Endothelial cell of umbilical vein (primary cell): ENCODE measurements around the gene ACER3. TPM values are rescaled to one million over a fixed set of nuclear protein-coding genes. Genes with fewer than 3 reads are reported as not detected.

Experiments used
- BruUV-seq: library from RNA; stranded (reverse); fragments of 400-500 nt; replicated peaks from 2 replicates; lab custom pipeline; 2021; lab: Mats Ljungman, UMichigan
- CTCF ChIA-PET: fragments of 300-600, 350-600 bp; sonication (Branson Sonifier 250); formaldehyde crosslinking; loops from one replicate; lab custom pipeline; 2021; ENCODE audit warnings: antibody characterized with exemption, inconsistent platforms; lab: Charles Lee
- POLR2A ChIA-PET: fragments of 300-600, 350-600 bp; sonication (Branson Sonifier 250); formaldehyde crosslinking; loops from one replicate; lab custom pipeline; 2021; ENCODE audit warnings: antibody characterized with exemption, inconsistent platforms; lab: Charles Lee
- DNase-seq: peaks from one replicate; pipeline ENCODE4 v3.0.0-alpha.2; 2011; ENCODE audit warnings: low read depth, low spot score
- FAIRE-seq: peaks from 2 replicates; lab custom pipeline; 2011; peaks lifted over from hg19 to GRCh38; lab: Jason Lieb, UNC
- H2AFZ ChIP-seq: 2 replicates; pipeline ENCODE4 v1.6.0; 2012; ENCODE audit warnings: low read depth, low read length, control low read depth, inconsistent platforms
- H3K27ac ChIP-seq: 2 replicates; pipeline ENCODE4 v1.5.1; 2011; ENCODE audit warnings: low read depth, mild to moderate bottlenecking, control low read depth, low read length, moderate library complexity; ENCODE audit not compliant: insufficient read depth
- H3K27me3 ChIP-seq, 2 experiments: 2 replicates each; pipeline versions ENCODE4 v1.6.0 to v1.6.1; 2011; ENCODE audit warnings: low read length in 2 of 2, mixed read lengths in 1 of 2; ENCODE audit not compliant: control insufficient read depth in 2 of 2, insufficient read depth in 2 of 2
- H3K36me3 ChIP-seq, 2 experiments: 2 replicates in 1 of 2; 3 replicates in 1 of 2; pipeline ENCODE4 v1.5.1; 2011; ENCODE audit warnings: low read length in 2 of 2, mild to moderate bottlenecking in 1 of 2, moderate library complexity in 1 of 2; ENCODE audit not compliant: control insufficient read depth in 2 of 2, insufficient read depth in 2 of 2; ENCODE audit errors: extremely low read depth in 1 of 2
- H3K4me1 ChIP-seq: 3 replicates; pipeline ENCODE4 v1.5.1; 2011; ENCODE audit warnings: mild to moderate bottlenecking, low read length; ENCODE audit not compliant: control insufficient read depth, insufficient read depth; ENCODE audit errors: extremely low read depth
- H3K4me2 ChIP-seq: 2 replicates; pipeline ENCODE4 v1.6.1; 2011; ENCODE audit warnings: low read length, control low read depth, mixed read lengths; ENCODE audit not compliant: insufficient read depth
- H3K4me3 ChIP-seq, 3 experiments: fragments of 200-600 bp in 1 of 3; sonication (generic), shearing (Covaris generic) in 1 of 3; replicated peaks in 1 of 3; 2 replicates each; pipeline ENCODE4 v1.5.1; 2011 to 2016; ENCODE audit warnings: control low read depth in 3 of 3, low read length in 3 of 3, mild to moderate bottlenecking in 2 of 3, inconsistent platforms in 1 of 3, low read depth in 1 of 3, moderate library complexity in 1 of 3; ENCODE audit not compliant: insufficient read depth in 1 of 3
- H3K79me2 ChIP-seq: 2 replicates; pipeline ENCODE4 v1.6.0; 2012; ENCODE audit warnings: low read length, inconsistent platforms; ENCODE audit not compliant: control insufficient read depth, insufficient read depth
- H3K9ac ChIP-seq: replicated peaks from 2 replicates; pipeline ENCODE3; 2011; ENCODE audit warnings: low read length, control low read depth; ENCODE audit not compliant: insufficient read depth; ENCODE audit errors: extremely low read depth
- H3K9me1 ChIP-seq: replicated peaks from 3 replicates; pipeline ENCODE4 v1.6.0; 2011; ENCODE audit warnings: mild to moderate bottlenecking, low read length; ENCODE audit not compliant: control insufficient read depth, insufficient read depth; ENCODE audit errors: extremely low read depth
- H3K9me3 ChIP-seq: replicated peaks from 2 replicates; pipeline ENCODE4 v1.5.1; 2012; ENCODE audit warnings: low read length, inconsistent platforms; ENCODE audit not compliant: control insufficient read depth, insufficient read depth
- H4K20me1 ChIP-seq: replicated peaks from 2 replicates; pipeline ENCODE3; 2011; ENCODE audit warnings: mild to moderate bottlenecking, low read length; ENCODE audit not compliant: control insufficient read depth, insufficient read depth; ENCODE audit errors: extremely low read depth
- CTCF ChIP-seq, 2 donors: IDR thresholded peaks; 1 replicate in 1 of 2; 2 replicates in 1 of 2; pipeline ENCODE4 v1.5.1; 2011; ENCODE audit warnings: low read length in 2 of 2, mild to moderate bottlenecking in 2 of 2, moderate library complexity in 2 of 2, control low read depth in 1 of 2, inconsistent platforms in 1 of 2, low read depth in 1 of 2; ENCODE audit not compliant: insufficient read depth in 1 of 2; ENCODE audit errors: extremely low read depth in 1 of 2
- EZH2 ChIP-seq: IDR thresholded peaks from 2 replicates; pipeline ENCODE4 v1.6.1; 2012; ENCODE audit warnings: borderline replicate concordance, low read depth, mild to moderate bottlenecking, moderate library complexity, low read length, inconsistent platforms; ENCODE audit not compliant: severe bottlenecking
- FOS ChIP-seq: IDR thresholded peaks from 2 replicates; pipeline ENCODE4 v1.6.1; 2011; ENCODE audit warnings: mild to moderate bottlenecking, low read length, moderate library complexity, borderline replicate concordance; ENCODE audit not compliant: insufficient read depth
- GATA2 ChIP-seq: IDR thresholded peaks from 2 replicates; pipeline ENCODE4 v1.7.0; 2011; ENCODE audit warnings: low read depth, mild to moderate bottlenecking, moderate library complexity, mixed read lengths, low read length; ENCODE audit not compliant: insufficient read length, insufficient read depth
- JUN ChIP-seq: IDR thresholded peaks from 2 replicates; pipeline ENCODE4 v1.6.1; 2011; ENCODE audit warnings: borderline replicate concordance, low read depth; ENCODE audit not compliant: insufficient read length, insufficient read depth
- MYC ChIP-seq: IDR thresholded peaks from one replicate; pipeline ENCODE4 v1.6.1; 2011; ENCODE audit warnings: mild to moderate bottlenecking, low read depth, low read length
- POLR2A ChIP-seq: IDR thresholded peaks from 2 replicates; pipeline ENCODE4 v1.6.1; 2012; ENCODE audit warnings: low read depth, mild to moderate bottlenecking, control low read depth, low read length
- POLR2AphosphoS5 ChIP-seq: IDR thresholded peaks from 2 replicates; pipeline ENCODE4 v1.6.1; 2012; ENCODE audit warnings: low read depth, mild to moderate bottlenecking, control low read depth, low read length, moderate library complexity; ENCODE audit not compliant: insufficient read depth
- dilution Hi-C: fragments of 300-500 bp; cut with MboI; formaldehyde crosslinking; loops from one replicate; pipeline ENCODE4 v1.15.0; 2019; ENCODE audit warnings: low sequenced_read_pairs; ENCODE audit not compliant: extremely low pct_ligation_motif_present
- intact Hi-C: fragments of 100-400 bp; cut with micrococcal nuclease; formaldehyde crosslinking; loops from one replicate; pipeline ENCODE4 v1.10.0; 2022
- polyA plus RNA-seq, 4 experiments: library from polyadenylated mRNA; depleted of rRNA in 3 of 4; stranded (reverse) in 3 of 4; unstranded in 1 of 4; fragments of >200 nt; gene quantifications; 2 replicates each; pipeline versions ENCODE4 v1.2.1 to v1.2.3, GENCODE V29; 2011 to 2012; ENCODE audit warnings: missing spikeins in 1 of 4
- total RNA-seq: library from RNA; stranded (reverse); gene quantifications from 2 replicates; pipeline ENCODE4 v1.2.3, GENCODE V29; 2021
- TF ChIP-seq, protein P1 (sequence below): IDR thresholded peaks from 2 replicates; pipeline ENCODE4 v1.6.1; 2011; ENCODE audit not compliant: insufficient read depth, insufficient read length

Gene ACER3
- total and polyA plus RNA-seq, 2 donors (not counting 3 experiments of a cell fraction or from before 2014, with no cell fraction given): 9.9 to 31.6 TPM

GRCh38 chr11:77063407-77063806 is 202.7 kb downstream of the ACER3 start:
- no TSS peak for BruUV-seq
- no peak for DNase-seq
- Histone ChIP-seq H2AFZ (no peak overlapping the region), H3K27ac (no peak overlapping the region), H3K36me3 (no peaks in the 10 kb centered on the region), H4K20me1 (no peaks in the 10 kb centered on the region), H3K79me2 (no peaks in the 10 kb centered on the region), H3K27me3 (peaks cover 4 to 9% of the 10 kb centered on the region in 2 experiments), H3K4me3 (no peak overlapping the region), H3K4me2 (no peak overlapping the region), H3K9me1 (no peaks in the 10 kb centered on the region), H3K9ac (no peak overlapping the region), H3K9me3 (no peaks in the 10 kb centered on the region), H3K4me1 (peaks cover 11% of the 10 kb centered on the region)
- CTCF ChIA-PET: interaction anchor here (0.7 to 6.4 kb wide), 9 partner anchors 10 to 51 kb away, joined by 3 to 148 read pairs (median 14); no protein-coding TSS in a partner anchor
- dilution Hi-C loops: no loop called here
- POLR2A ChIA-PET: no interaction called here
- TF ChIP-seq GATA2: no peak
- TF ChIP-seq MYC: no peak
- no peak for TF ChIP-seq JUN
- TF ChIP-seq, protein P1, sequence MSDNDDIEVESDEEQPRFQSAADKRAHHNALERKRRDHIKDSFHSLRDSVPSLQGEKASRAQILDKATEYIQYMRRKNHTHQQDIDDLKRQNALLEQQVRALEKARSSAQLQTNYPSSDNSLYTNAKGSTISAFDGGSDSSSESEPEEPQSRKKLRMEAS: no peak
- no peak for TF ChIP-seq POLR2AphosphoS5
- no peak for TF ChIP-seq CTCF (IDR thresholded peaks at IDR 0.05; ENCODE audit: extremely low read depth in 1 of 2, insufficient read depth in 1 of 2, low read depth in 1 of 2, low read length in 2 of 2)
- TF ChIP-seq FOS: no peak
- no peak for TF ChIP-seq POLR2A
- no peak for TF ChIP-seq EZH2
- intact Hi-C loops: no loop called here
- FAIRE-seq: no peak
